A549 (cell line): ENCODE measurements around the gene QRFPR.

Experiments used
- CTCF ChIP-seq: fragments of >200 bp; sonication (Bioruptor Twin); formaldehyde crosslinking; IDR thresholded peaks from 3 replicates; pipeline ENCODE4 v1.5.1; 2016
- ELK1 ChIP-seq: fragments of 150-350 bp; IDR thresholded peaks from 2 replicates; pipeline ENCODE4 v1.6.1; 2014; ENCODE audit warnings: low read depth, mild to moderate bottlenecking, low read length
- RAD21 ChIP-seq, 2 experiments: fragments of >200 bp in 1 of 2; sonication (Bioruptor Twin) in 1 of 2; formaldehyde crosslinking in 1 of 2; IDR thresholded peaks in 1 of 2; conservative IDR thresholded peaks in 1 of 2; 2 replicates in 1 of 2; 3 replicates in 1 of 2; pipeline ENCODE4 v1.6.1; 2012 to 2018; ENCODE audit warnings: inconsistent platforms in 1 of 2
- SMC3 ChIP-seq: fragments of >200 bp; sonication (Bioruptor Twin); formaldehyde crosslinking; IDR thresholded peaks from 3 replicates; pipeline ENCODE4 v1.6.1; 2018; ENCODE audit warnings: inconsistent platforms
- TP53 ChIP-seq: fragments of 250-450 bp; sonication (Bioruptor Pico); IDR thresholded peaks from 2 replicates; pipeline ENCODE4 v1.5.0; 2021; ENCODE audit warnings: mild to moderate bottlenecking, moderate library complexity
- TF ChIP-seq, protein P1 (sequence below): fragments of 450-650 bp; IDR thresholded peaks from 2 replicates; pipeline ENCODE4 v1.6.1; 2014; ENCODE audit warnings: antibody characterized with exemption

GRCh38 chr4:121283319-121283718, 97.5 kb downstream of the QRFPR start:
- TF ChIP-seq TP53 (CRISPR knock-in tag) = no peak
- TF ChIP-seq SMC3 = no peak
- no peak for TF ChIP-seq CTCF
- TF ChIP-seq, protein P1, sequence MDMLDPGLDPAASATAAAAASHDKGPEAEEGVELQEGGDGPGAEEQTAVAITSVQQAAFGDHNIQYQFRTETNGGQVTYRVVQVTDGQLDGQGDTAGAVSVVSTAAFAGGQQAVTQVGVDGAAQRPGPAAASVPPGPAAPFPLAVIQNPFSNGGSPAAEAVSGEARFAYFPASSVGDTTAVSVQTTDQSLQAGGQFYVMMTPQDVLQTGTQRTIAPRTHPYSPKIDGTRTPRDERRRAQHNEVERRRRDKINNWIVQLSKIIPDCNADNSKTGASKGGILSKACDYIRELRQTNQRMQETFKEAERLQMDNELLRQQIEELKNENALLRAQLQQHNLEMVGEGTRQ = no peak
- no peak for TF ChIP-seq RAD21 (conservative IDR thresholded peaks at IDR 0.05 in 1 of 2, IDR thresholded peaks at IDR 0.05 in 1 of 2)
- TF ChIP-seq ELK1 = no peak
